HEK293 (cell line): Measurements from ENCODE around the gene PKNOX2.

Experiments used
- CTCF ChIA-PET: fragments of 350-600 bp; formaldehyde crosslinking; extraction: SDS; loops from one replicate; lab custom pipeline; 2021; ENCODE audit warnings: antibody characterized with exemption; lab: Yijun Ruan, JAX
- POLR2A ChIA-PET: fragments of 300-600 bp; formaldehyde crosslinking; extraction: SDS; loops from one replicate; lab custom pipeline; 2020; ENCODE audit warnings: antibody characterized with exemption, inconsistent platforms; lab: Yijun Ruan, JAX
- H3K27ac ChIP-seq: fragments of 200-500 bp; sonication (Bioruptor generic); 2 replicates; pipeline ENCODE4 v1.5.1; 2014; ENCODE audit warnings: low read depth, low read length, control low read depth, inconsistent platforms; ENCODE audit errors: extremely low read depth
- H3K36me3 ChIP-seq, 2 experiments: fragments of 200-500 bp in 1 of 2; sonication (Bioruptor generic) in 1 of 2; 1 replicate in 1 of 2; 2 replicates in 1 of 2; pipeline ENCODE4 v1.5.1; 2014 to 2017; ENCODE audit warnings: inconsistent platforms in 2 of 2, low read length in 2 of 2; ENCODE audit not compliant: control insufficient read depth in 2 of 2, insufficient read depth in 1 of 2
- H3K4me1 ChIP-seq: fragments of 200-500 bp; sonication (Bioruptor generic); 2 replicates; pipeline ENCODE4 v1.5.1; 2014; ENCODE audit warnings: mild to moderate bottlenecking, low read length, inconsistent platforms; ENCODE audit not compliant: control insufficient read depth, insufficient read depth
- H3K4me3 ChIP-seq: 2 replicates; pipeline ENCODE4 v1.5.1; 2011; ENCODE audit warnings: low read depth, mild to moderate bottlenecking, control low read depth, low read length, moderate library complexity
- H3K9me3 ChIP-seq: fragments of 200-500 bp; sonication (Bioruptor generic); 2 replicates; pipeline ENCODE4 v1.5.1; 2014; ENCODE audit warnings: low read depth, low read length, inconsistent platforms; ENCODE audit not compliant: control insufficient read depth, insufficient read depth
- GLI2 ChIP-seq: fragments of 450-650 bp; formaldehyde crosslinking; IDR thresholded peaks from 2 replicates; pipeline ENCODE4; 2017; ENCODE audit warnings: missing biosample characterization, missing genetic modification characterization, low read depth, borderline replicate concordance
- GLIS1 ChIP-seq: fragments of 450-650 bp; formaldehyde crosslinking; IDR thresholded peaks from 2 replicates; pipeline ENCODE4 v1.5.1; 2016; ENCODE audit warnings: missing biosample characterization, missing genetic modification characterization
- MEIS1 ChIP-seq: sonication (generic); formaldehyde crosslinking; IDR thresholded peaks from 2 replicates; pipeline ENCODE4 v1.8.1; 2022; ENCODE audit warnings: missing genetic modification reagents, mild to moderate bottlenecking, borderline replicate concordance
- TRIM28 ChIP-seq: IDR thresholded peaks from 2 replicates; pipeline ENCODE4 v1.6.1; 2011; ENCODE audit warnings: low read length, control low read depth, borderline replicate concordance
- ZBTB20 ChIP-seq: fragments of 450-650 bp; formaldehyde crosslinking; IDR thresholded peaks from 2 replicates; pipeline ENCODE4 v1.5.1; 2016; ENCODE audit warnings: missing biosample characterization, missing genetic modification characterization
- ZFHX2 ChIP-seq: fragments of 450-650 bp; formaldehyde crosslinking; conservative IDR thresholded peaks from 2 replicates; pipeline ENCODE4 v1.5.1; 2016; ENCODE audit warnings: missing biosample characterization, missing genetic modification characterization
- ZIC2 ChIP-seq: fragments of 450-650 bp; formaldehyde crosslinking; IDR thresholded peaks from 2 replicates; pipeline ENCODE4 v1.5.1; 2016; ENCODE audit warnings: missing biosample characterization, missing genetic modification characterization
- ZNF10 ChIP-seq: fragments of 450-650 bp; formaldehyde crosslinking; IDR thresholded peaks from 2 replicates; pipeline ENCODE4 v1.5.1; 2017; ENCODE audit warnings: missing biosample characterization, missing genetic modification characterization
- ZNF121 ChIP-seq: fragments of 450-650 bp; formaldehyde crosslinking; IDR thresholded peaks from 2 replicates; pipeline ENCODE4 v1.5.1; 2016; ENCODE audit warnings: missing biosample characterization, missing genetic modification characterization
- ZNF157 ChIP-seq: fragments of 450-650 bp; formaldehyde crosslinking; IDR thresholded peaks from 2 replicates; pipeline ENCODE4 v1.5.1; 2016; ENCODE audit warnings: missing biosample characterization, missing genetic modification characterization
- ZNF19 ChIP-seq: fragments of 450-650 bp; formaldehyde crosslinking; IDR thresholded peaks from 2 replicates; pipeline ENCODE4; 2016; ENCODE audit warnings: missing biosample characterization, missing genetic modification characterization, low read depth
- ZNF214 ChIP-seq: fragments of 450-650 bp; formaldehyde crosslinking; IDR thresholded peaks from 2 replicates; pipeline ENCODE4 v1.5.1; 2017; ENCODE audit warnings: missing biosample characterization, mild to moderate bottlenecking, missing genetic modification characterization, borderline replicate concordance
- ZNF274 ChIP-seq, 2 experiments: fragments of 200-500 bp in 1 of 2; fragments of 450-650 bp in 1 of 2; sonication (Bioruptor generic) in 1 of 2; formaldehyde crosslinking in 1 of 2; IDR thresholded peaks; 2 replicates each; pipeline versions ENCODE4 v1.5.1 to v1.6.1; 2014 to 2016; ENCODE audit warnings: borderline replicate concordance in 1 of 2, inconsistent platforms in 1 of 2, low read length in 1 of 2, missing biosample characterization in 1 of 2, missing genetic modification characterization in 1 of 2
- ZNF341 ChIP-seq: fragments of 450-650 bp; formaldehyde crosslinking; IDR thresholded peaks from 2 replicates; pipeline ENCODE4; 2016; ENCODE audit warnings: low read depth, missing biosample characterization, missing genetic modification characterization
- ZNF350 ChIP-seq: fragments of 450-650 bp; formaldehyde crosslinking; IDR thresholded peaks from 2 replicates; pipeline ENCODE4 v1.5.0; 2017; ENCODE audit warnings: missing biosample characterization, mild to moderate bottlenecking, missing genetic modification characterization
- ZNF391 ChIP-seq: fragments of 450-650 bp; formaldehyde crosslinking; IDR thresholded peaks from 2 replicates; pipeline ENCODE4 v1.5.1; 2016; ENCODE audit warnings: low read depth, missing biosample characterization, missing genetic modification characterization, borderline replicate concordance
- ZNF426 ChIP-seq: fragments of 450-650 bp; formaldehyde crosslinking; IDR thresholded peaks from 2 replicates; pipeline ENCODE4 v1.5.1; 2017; ENCODE audit warnings: missing biosample characterization, missing genetic modification characterization, mild to moderate bottlenecking, inconsistent platforms, moderate library complexity
- ZNF48 ChIP-seq: fragments of 450-650 bp; formaldehyde crosslinking; IDR thresholded peaks from 2 replicates; pipeline ENCODE4 v1.5.1; 2016; ENCODE audit warnings: missing biosample characterization, missing genetic modification characterization
- ZNF530 ChIP-seq: fragments of 450-650 bp; formaldehyde crosslinking; IDR thresholded peaks from 2 replicates; pipeline ENCODE4 v1.5.1; 2016; ENCODE audit warnings: low read depth, missing biosample characterization, missing genetic modification characterization
- ZNF548 ChIP-seq: fragments of 450-650 bp; formaldehyde crosslinking; IDR thresholded peaks from 2 replicates; pipeline ENCODE4 v1.5.1; 2016; ENCODE audit warnings: missing biosample characterization, missing genetic modification characterization
- ZNF558 ChIP-seq: fragments of 450-650 bp; formaldehyde crosslinking; IDR thresholded peaks from 2 replicates; pipeline ENCODE4 v1.5.1; 2016; ENCODE audit warnings: missing biosample characterization, missing genetic modification characterization
- ZNF629 ChIP-seq: fragments of 450-650 bp; formaldehyde crosslinking; IDR thresholded peaks from 2 replicates; pipeline ENCODE4 v1.5.1; 2017; ENCODE audit warnings: missing biosample characterization, missing genetic modification characterization
- ZNF664 ChIP-seq: fragments of 450-650 bp; formaldehyde crosslinking; IDR thresholded peaks from 2 replicates; pipeline ENCODE4 v1.5.1; 2016; ENCODE audit warnings: missing biosample characterization, missing genetic modification characterization
- TF ChIP-seq, protein P1 (sequence below): IDR thresholded peaks from 2 replicates; pipeline ENCODE4 v1.6.1; 2011; ENCODE audit warnings: mild to moderate bottlenecking, low read depth, low read length, borderline replicate concordance
- TF ChIP-seq, protein P2 (sequence below): fragments of 450-650 bp; formaldehyde crosslinking; optimal IDR thresholded peaks from 2 replicates; pipeline ENCODE3; 2016; ENCODE audit warnings: missing biosample characterization, mild to moderate bottlenecking, missing genetic modification characterization
- TF ChIP-seq, protein P3 (sequence below): fragments of 450-650 bp; formaldehyde crosslinking; IDR thresholded peaks from 2 replicates; pipeline ENCODE4; 2016; ENCODE audit warnings: missing biosample characterization, missing genetic modification characterization

The PKNOX2 gene

DNA sequence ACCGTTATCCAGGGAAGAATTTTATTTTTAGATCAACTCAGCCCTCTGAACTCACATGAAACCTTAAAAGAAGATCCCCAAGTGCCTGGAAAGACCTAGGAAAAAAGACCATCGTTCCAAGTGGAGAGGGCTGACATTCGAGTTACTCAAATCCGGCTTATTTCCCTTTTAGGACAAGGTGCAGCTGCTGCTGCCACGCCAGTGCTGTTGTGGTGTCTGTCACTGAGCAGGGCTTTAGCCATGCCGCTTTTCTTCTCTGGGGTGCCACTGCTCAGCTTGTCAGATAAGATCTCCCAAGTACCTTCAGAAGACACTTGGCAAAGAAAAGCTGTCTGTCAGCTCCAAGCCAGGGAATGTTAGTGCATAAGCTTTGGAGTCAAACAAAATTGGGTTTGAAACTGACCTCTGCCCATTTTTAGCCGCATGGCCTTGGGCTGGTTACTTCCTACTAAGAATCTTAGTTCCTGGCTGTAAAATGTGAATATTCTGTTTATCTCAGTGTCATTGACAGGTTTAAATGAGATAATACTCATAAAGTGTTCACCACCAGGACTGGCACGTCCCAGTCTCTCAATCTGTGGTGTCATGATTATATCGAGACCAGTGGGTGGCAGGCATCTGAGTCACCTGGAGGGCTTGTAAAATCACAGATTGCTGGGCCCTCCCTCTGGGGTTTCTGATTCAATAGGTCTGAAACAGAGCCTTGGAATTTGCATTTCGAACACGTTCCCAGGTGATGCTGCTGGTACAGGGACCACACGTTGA is 117.5 kb downstream of the PKNOX2 start:
- ChIA-PET POLR2A (no interaction called here), CTCF (interaction anchor here (0.6 to 1.0 kb wide), 3 partner anchors 45 to 251 kb away, joined by 3 read pairs; no protein-coding TSS in a partner anchor)
- Histone ChIP-seq H3K4me1 (no peaks in the 10 kb centered on the region; the same call in 1 of the 2 replicates), H3K9me3 (no peaks in the 10 kb centered on the region), H3K4me3 (no peak overlapping the region), H3K36me3 (no peaks in the 10 kb centered on the region), H3K27ac (no peak overlapping the region)
- TF ChIP-seq ZIC2 (tag by site-specific recombination) (peak; percentile 55), ZBTB20 (tag by site-specific recombination) (peak; percentile 34; the same call in 1 of the 2 replicates), ZFHX2 (0 out of 2 replicates have a peak, but pooled peaks have one; percentile 25), ZNF214 (tag by site-specific recombination) (no peak), ZNF664 (peak; percentile 92), ZNF426 (tag by site-specific recombination) (no peak), GLIS1 (tag by site-specific recombination) (peak; percentile 73)

DNA sequence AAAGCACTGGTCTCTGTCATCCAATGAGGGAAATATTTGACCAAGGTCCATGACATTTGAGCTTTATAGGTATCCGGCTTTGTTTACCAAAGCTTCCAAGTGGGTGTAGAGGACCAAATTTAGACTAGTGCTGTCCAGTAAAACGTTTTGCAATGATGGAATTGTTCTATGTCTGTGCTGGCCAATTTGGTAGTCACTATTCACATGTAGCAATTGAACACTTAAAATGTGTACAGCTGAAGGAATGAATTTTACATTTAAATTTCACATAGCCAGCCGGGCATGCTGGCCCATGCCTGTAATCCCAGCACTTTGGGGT is 118.0 kb downstream of the PKNOX2 start:
- ChIA-PET POLR2A (no interaction called here), CTCF (no interaction called here)
- TF ChIP-seq ZNF548 (tag by site-specific recombination) (no peak), ZNF121 (tag by site-specific recombination) (no peak)
- TF ChIP-seq, protein P1, sequence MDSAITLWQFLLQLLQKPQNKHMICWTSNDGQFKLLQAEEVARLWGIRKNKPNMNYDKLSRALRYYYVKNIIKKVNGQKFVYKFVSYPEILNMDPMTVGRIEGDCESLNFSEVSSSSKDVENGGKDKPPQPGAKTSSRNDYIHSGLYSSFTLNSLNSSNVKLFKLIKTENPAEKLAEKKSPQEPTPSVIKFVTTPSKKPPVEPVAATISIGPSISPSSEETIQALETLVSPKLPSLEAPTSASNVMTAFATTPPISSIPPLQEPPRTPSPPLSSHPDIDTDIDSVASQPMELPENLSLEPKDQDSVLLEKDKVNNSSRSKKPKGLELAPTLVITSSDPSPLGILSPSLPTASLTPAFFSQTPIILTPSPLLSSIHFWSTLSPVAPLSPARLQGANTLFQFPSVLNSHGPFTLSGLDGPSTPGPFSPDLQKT, result no peak
- Histone ChIP-seq H3K27ac (no peak overlapping the region), H3K4me1 (no peaks in the 10 kb centered on the region; the same call in 1 of the 2 replicates), H3K36me3 (no peaks in the 10 kb centered on the region), H3K9me3 (no peaks in the 10 kb centered on the region), H3K4me3 (no peak overlapping the region)

DNA sequence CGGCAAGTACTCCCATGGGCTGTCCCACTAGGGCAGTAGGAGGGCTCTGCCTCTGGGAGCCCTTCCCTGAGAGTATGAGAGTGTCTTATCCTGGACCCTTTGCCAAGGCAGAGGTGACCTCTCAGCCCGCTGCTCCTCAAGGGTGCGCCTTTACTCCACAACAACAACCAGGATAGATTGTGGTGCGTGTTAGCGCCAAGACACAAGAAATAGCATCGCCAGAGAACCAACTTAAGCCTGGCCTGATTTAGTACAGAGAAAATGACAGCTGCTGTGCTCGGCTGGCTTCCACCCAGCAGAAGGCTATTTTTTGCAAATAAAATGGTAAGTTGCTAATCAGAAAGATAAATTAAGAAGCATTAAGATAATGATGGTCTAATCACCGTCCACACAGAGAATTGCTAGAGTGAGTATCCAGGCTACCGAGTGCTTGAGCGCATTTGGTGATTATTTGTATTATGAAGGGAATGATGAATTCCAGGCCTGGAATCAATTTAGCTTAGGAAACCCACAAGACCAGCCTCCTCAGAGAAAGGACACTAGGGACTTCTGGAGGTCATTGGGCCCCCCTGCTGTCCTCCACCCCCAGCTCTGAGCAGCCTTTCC is 119.8 kb downstream of the PKNOX2 start:
- no peak overlapping the region for H3K27ac ChIP-seq
- no peaks in the 10 kb centered on the region for H3K9me3 ChIP-seq
- no peaks in the 10 kb centered on the region for H3K36me3 ChIP-seq
- ChIA-PET POLR2A (no interaction called here), CTCF (no interaction called here)
- H3K4me1 ChIP-seq, result no peaks in the 10 kb centered on the region; the same call in 1 of the 2 replicates
- H3K4me3 ChIP-seq, result no peak overlapping the region
- no peak for TF ChIP-seq ZNF274 (IDR thresholded peaks at IDR 0.05; ENCODE audit: low read length)
- TF ChIP-seq ZNF274 (tag by site-specific recombination; IDR thresholded peaks at IDR 0.05; ENCODE audit: borderline replicate concordance), result no peak
- no peak for TF ChIP-seq ZNF157 (tag by site-specific recombination)
- no peak for TF ChIP-seq GLI2 (tag by site-specific recombination)
- TF ChIP-seq ZNF629, result no peak
- TF ChIP-seq, protein P2, sequence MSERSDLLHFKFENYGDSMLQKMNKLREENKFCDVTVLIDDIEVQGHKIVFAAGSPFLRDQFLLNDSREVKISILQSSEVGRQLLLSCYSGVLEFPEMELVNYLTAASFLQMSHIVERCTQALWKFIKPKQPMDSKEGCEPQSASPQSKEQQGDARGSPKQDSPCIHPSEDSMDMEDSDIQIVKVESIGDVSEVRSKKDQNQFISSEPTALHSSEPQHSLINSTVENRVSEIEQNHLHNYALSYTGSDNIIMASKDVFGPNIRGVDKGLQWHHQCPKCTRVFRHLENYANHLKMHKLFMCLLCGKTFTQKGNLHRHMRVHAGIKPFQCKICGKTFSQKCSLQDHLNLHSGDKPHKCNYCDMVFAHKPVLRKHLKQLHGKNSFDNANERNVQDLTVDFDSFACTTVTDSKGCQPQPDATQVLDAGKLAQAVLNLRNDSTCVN (tag by site-specific recombination), result no peak
- no peak for TF ChIP-seq ZNF391 (tag by site-specific recombination)
- no peak for TF ChIP-seq ZNF350 (tag by site-specific recombination)
- no peak for TF ChIP-seq ZNF530
- TF ChIP-seq ZNF48 (tag by site-specific recombination), result no peak
- no peak for TF ChIP-seq ZNF19 (tag by site-specific recombination)
- TF ChIP-seq ZNF558 (tag by site-specific recombination), result no peak
- no peak for TF ChIP-seq TRIM28
- TF ChIP-seq, protein P3, sequence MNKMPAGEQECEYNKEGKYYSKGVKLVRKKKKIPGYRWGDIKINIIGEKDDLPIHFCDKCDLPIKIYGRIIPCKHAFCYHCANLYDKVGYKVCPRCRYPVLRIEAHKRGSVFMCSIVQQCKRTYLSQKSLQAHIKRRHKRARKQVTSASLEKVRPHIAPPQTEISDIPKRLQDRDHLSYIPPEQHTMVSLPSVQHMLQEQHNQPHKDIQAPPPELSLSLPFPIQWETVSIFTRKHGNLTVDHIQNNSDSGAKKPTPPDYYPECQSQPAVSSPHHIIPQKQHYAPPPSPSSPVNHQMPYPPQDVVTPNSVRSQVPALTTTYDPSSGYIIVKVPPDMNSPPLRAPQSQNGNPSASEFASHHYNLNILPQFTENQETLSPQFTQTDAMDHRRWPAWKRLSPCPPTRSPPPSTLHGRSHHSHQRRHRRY (tag by site-specific recombination), result no peak
- no peak for TF ChIP-seq MEIS1 (CRISPR knock-in tag)
- TF ChIP-seq ZNF341 (tag by site-specific recombination), result no peak
- TF ChIP-seq ZNF10 (tag by site-specific recombination), result no peak
- TF ChIP-seq, all 188 proteins: peak for 0
